Ishikawa (cell line): ENCODE measurements around the gene AKAP3.

Source experiments
- CEBPB ChIP-seq: IDR thresholded peaks from 2 replicates; pipeline ENCODE4 v1.6.1; 2012
- CREB1 ChIP-seq: IDR thresholded peaks from 2 replicates; pipeline ENCODE4 v1.6.1; 2012; ENCODE audit warnings: low read depth
- EGR1 ChIP-seq: IDR thresholded peaks from 2 replicates; pipeline ENCODE4 v1.6.1; 2012
- EP300 ChIP-seq: IDR thresholded peaks from 2 replicates; pipeline ENCODE4 v1.6.1; 2012; ENCODE audit warnings: borderline replicate concordance
- FOXM1 ChIP-seq: IDR thresholded peaks from 2 replicates; pipeline ENCODE4 v1.6.1; 2012; ENCODE audit warnings: low read depth, borderline replicate concordance
- NFIC ChIP-seq: IDR thresholded peaks from 2 replicates; pipeline ENCODE4 v1.6.1; 2012
- RAD21 ChIP-seq: IDR thresholded peaks from 2 replicates; pipeline ENCODE4 v1.6.1; 2012; ENCODE audit warnings: low read depth
- REST ChIP-seq: IDR thresholded peaks from 2 replicates; pipeline ENCODE4 v1.6.1; 2012; ENCODE audit warnings: low read depth, mild to moderate bottlenecking
- TAF1 ChIP-seq: IDR thresholded peaks from 2 replicates; pipeline ENCODE4 v1.6.1; 2012; ENCODE audit warnings: low read depth, mild to moderate bottlenecking
- TCF12 ChIP-seq: IDR thresholded peaks from 2 replicates; pipeline ENCODE4 v1.6.1; 2012; ENCODE audit warnings: low read depth
- TEAD4 ChIP-seq: IDR thresholded peaks from 2 replicates; pipeline ENCODE4 v1.6.1; 2012
- USF1 ChIP-seq: IDR thresholded peaks from 2 replicates; pipeline ENCODE4 v1.6.1; 2012
- YY1 ChIP-seq: IDR thresholded peaks from 2 replicates; pipeline ENCODE4 v1.6.1; 2012; ENCODE audit warnings: low read depth
- ZBTB7A ChIP-seq: IDR thresholded peaks from 2 replicates; pipeline ENCODE4 v1.6.1; 2012; ENCODE audit warnings: low read depth
- TF ChIP-seq, protein P1 (sequence below): IDR thresholded peaks from 2 replicates; pipeline ENCODE4 v1.6.1; 2012

The AKAP3 gene

DNA sequence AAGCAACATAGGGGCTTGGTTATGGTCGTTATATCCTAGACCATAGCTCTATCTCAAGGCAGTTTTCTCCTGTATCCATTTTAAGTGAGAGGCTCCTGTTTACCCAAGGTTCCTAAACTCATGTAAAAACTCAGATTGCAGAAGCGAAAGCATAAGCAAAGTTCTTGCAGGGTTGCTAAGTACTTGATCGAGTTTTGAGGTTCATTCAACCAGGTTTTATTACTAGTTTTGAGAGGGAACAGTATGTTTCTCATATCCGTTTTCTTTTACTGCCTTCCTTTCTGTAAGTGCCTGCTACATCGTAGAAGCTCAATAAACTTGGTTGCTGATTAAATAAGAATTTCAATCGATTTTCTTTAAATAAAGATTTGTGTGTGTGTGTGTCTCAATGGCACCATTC, 5.1 kb downstream of the AKAP3 start:
- TF ChIP-seq FOXM1, result no peak
- TF ChIP-seq TEAD4, result no peak
- no peak for TF ChIP-seq ZBTB7A
- TF ChIP-seq TCF12, result no peak
- TF ChIP-seq, protein P1, sequence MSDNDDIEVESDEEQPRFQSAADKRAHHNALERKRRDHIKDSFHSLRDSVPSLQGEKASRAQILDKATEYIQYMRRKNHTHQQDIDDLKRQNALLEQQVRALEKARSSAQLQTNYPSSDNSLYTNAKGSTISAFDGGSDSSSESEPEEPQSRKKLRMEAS, result no peak
- no peak for TF ChIP-seq REST
- TF ChIP-seq EGR1, result no peak
- TF ChIP-seq CREB1, result no peak
- no peak for TF ChIP-seq EP300
- no peak for TF ChIP-seq YY1
- no peak for TF ChIP-seq USF1
- no peak for TF ChIP-seq TAF1
- no peak for TF ChIP-seq CEBPB

DNA sequence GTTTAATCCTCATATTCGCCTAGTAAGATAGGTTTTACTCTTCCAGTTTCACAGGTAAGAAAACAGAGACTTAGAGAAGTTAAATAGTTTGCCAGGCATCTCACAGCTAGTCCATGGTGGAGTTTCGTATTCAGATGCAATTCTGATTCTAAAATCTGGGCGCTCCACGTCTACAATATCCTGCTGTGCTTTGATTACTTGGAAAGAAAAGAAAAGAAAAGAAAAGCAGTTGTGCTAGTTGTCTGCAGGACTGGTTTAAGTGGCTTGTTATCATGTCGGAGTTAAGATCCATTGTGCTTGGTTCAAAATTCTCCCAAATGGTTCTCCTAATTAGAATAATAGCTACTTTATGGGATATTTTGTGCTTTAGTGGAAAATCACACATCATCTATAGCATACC, 18.6 kb downstream of the AKAP3 start:
- TF ChIP-seq RAD21, result no peak
- no peak for TF ChIP-seq TEAD4
- no peak for TF ChIP-seq EGR1
- no peak for TF ChIP-seq NFIC
- no peak for TF ChIP-seq TCF12
- TF ChIP-seq USF1, result no peak
- TF ChIP-seq REST, result no peak
- TF ChIP-seq, protein P1, result no peak
- no peak for TF ChIP-seq FOXM1
- no peak for TF ChIP-seq CEBPB
- no peak for TF ChIP-seq TAF1
- no peak for TF ChIP-seq CREB1
- TF ChIP-seq EP300, result no peak
- TF ChIP-seq ZBTB7A, result no peak
- TF ChIP-seq YY1, result no peak

GRCh38 chr12:4628406-4628805, 20.4 kb downstream of the AKAP3 start:
- TF ChIP-seq EGR1 (no peak), TAF1 (no peak), RAD21 (no peak), USF1 (no peak), NFIC (no peak), FOXM1 (no peak), CREB1 (no peak), REST (no peak), ZBTB7A (no peak), TCF12 (no peak), YY1 (no peak), TEAD4 (no peak), CEBPB (no peak)
- TF ChIP-seq, protein P1, result no peak

GRCh38 chr12:4626543-4626942, 22.3 kb downstream of the AKAP3 start:
- no peak for TF ChIP-seq TEAD4
- no peak for TF ChIP-seq EGR1
- no peak for TF ChIP-seq EP300
- no peak for TF ChIP-seq TCF12
- TF ChIP-seq NFIC, result no peak
- TF ChIP-seq TAF1, result no peak
- no peak for TF ChIP-seq ZBTB7A
- no peak for TF ChIP-seq USF1
- no peak for TF ChIP-seq FOXM1
- TF ChIP-seq CEBPB, result no peak
- no peak for TF ChIP-seq RAD21
